HG02852 (cell line): ENCODE data around the gene ADGRL1.
"Not testable (repeated sequence)": the region's sequence is repeated elsewhere in the genome, so short reads cannot be mapped to it uniquely, and the experiment has no call there.

Source experiments
- ATAC-seq: cut with Tn5 transposase; IDR thresholded peaks from one replicate; pipeline ENCODE4 v1.9.1; 2021; ENCODE audit warnings: mild to moderate bottlenecking, moderate library complexity; ENCODE audit not compliant: unreplicated experiment

ADGRL1 gene

GRCh38 chr19:14195216-14195615 is 10.8 kb downstream of the ADGRL1 start:
- not testable (repeated sequence) for ATAC-seq

GRCh38 chr19:14189415-14189814 is 16.6 kb downstream of the ADGRL1 start:
- ATAC-seq, result no peak

GRCh38 chr19:14188086-14188485 is 17.9 kb downstream of the ADGRL1 start:
- not testable (repeated sequence) for ATAC-seq

GRCh38 chr19:14187561-14187960 is 18.4 kb downstream of the ADGRL1 start:
- ATAC-seq, result no peak

GRCh38 chr19:14186684-14187083 is 19.3 kb downstream of the ADGRL1 start:
- ATAC-seq, result not testable (repeated sequence)

DNA sequence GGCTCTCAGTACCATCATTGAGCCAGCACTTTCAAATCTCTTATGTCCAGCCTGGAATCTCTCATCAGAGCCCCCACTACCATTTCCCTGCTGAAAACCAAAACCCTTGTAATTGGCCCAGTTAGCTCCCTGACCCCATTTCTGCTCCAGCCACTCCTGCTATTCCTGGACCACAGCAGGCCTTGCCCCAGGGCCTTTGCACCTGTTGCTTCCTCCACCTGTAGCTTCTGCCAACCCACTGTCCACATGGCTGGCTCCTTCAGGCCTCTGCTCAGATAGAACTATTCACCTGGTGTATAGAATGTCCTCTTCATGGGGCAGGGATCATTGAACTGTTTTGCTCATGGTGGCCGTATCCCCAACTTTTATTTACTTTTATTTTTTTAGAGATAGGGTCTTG is 20.3 kb downstream of the ADGRL1 start:
- not testable (repeated sequence) for ATAC-seq

DNA sequence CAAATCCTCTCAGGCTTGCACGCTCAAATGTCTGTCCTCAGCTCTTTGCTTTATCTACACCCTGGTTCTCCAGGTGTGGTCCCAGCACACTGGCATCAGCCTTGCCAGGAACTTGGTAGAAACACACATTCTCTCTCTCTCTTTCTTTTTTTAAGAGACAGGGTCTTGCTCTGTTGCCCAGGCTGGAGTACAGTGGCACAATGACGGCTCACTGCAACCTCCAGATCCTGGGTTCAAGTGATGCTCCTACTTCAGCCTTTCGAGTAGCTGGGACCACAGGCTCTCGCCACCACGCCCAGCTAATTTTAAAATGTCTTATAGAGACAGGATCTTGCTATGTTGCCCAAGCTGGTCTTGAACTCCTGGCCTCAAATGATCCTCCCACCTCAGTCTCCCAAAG is 20.8 kb downstream of the ADGRL1 start:
- no peak for ATAC-seq

GRCh38 chr19:14183741-14184350 is 22.1 kb downstream of the ADGRL1 start:
- ATAC-seq, result no peak

GRCh38 chr19:14182476-14182875 is 23.5 kb downstream of the ADGRL1 start:
- no peak for ATAC-seq

GRCh38 chr19:14181906-14182305 is 24.1 kb downstream of the ADGRL1 start:
- ATAC-seq, result no peak

DNA sequence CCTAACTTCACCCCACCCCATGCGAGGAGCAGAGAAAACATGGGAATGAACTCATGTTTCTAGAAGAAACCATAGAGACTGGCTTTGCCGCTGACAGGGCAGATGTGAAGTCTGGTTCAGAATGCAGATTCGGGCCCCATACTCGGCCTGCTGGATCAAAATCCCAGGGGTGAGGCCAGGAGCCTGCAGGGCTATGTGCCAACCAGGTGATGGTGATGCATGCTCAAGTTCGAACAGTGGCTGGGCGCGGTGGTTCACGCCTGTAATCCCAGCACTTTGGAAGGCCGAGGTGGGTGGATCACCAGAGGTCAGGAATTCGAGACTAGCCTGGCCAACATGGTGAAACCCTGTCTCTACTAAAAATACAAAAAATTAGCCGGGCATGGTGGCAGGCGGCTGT is 24.8 kb downstream of the ADGRL1 start:
- not testable (repeated sequence) for ATAC-seq

- no peak for ATAC-seq
Measured at GRCh38 chr19:14177496-14178074, 28.4 kb downstream of the ADGRL1 start.

DNA sequence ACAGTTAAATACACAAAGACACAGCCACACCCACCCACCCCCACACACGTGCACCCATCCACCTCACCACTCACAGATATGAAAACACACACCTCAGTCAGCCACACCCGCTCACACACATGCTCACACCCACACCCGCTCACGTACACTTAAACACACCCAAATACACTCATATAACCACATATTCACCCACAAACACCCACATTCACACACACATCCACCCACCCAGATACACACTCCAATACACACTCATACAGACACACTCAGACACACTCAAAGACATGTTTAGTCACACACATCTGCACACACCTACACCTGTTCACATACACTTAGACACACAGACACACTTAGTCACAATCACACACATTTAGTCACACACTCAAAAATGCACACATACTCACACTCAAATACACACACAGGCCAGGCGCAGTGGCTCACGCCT is 30.6 kb downstream of the ADGRL1 start:
- ATAC-seq, result no peak

- no peak for ATAC-seq
Measured at GRCh38 chr19:14174883-14175282, 31.1 kb downstream of the ADGRL1 start.

- no peak for ATAC-seq
Measured at GRCh38 chr19:14168993-14169392, 37.0 kb downstream of the ADGRL1 start.

- no peak for ATAC-seq
Measured at GRCh38 chr19:14168259-14168972, 37.6 kb downstream of the ADGRL1 start.

DNA sequence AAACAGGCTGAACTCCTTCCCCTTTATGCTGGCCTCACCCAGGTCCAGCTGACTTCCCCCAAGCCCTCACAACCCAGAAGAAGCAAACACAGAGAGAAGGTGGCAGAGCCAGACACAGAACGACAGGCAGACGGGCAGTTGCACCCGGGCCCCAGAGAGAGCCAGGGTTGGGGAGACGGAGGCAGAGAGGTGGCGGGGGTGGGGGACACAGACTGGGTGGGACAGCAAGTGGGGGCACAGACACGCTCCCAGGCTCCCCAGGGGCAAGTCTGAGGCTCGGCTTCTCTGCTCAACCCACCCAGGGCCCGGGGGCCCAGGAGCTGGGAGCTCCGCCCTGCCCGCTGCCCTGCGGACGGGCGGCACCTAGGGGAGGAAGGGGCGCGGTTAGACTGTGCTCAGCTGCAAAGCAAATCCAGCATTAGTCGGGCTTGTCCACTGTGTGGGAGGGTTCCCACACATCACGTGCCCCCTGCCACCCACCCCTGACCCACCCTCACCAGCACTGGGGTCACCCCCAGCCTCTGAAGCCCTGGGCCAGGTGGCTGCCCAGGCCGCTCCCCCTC is 38.3 kb downstream of the ADGRL1 start:
- no peak for ATAC-seq

GRCh38 chr19:14166999-14167575 is 38.9 kb downstream of the ADGRL1 start:
- no peak for ATAC-seq

- no peak for ATAC-seq
Measured at GRCh38 chr19:14165990-14166830, 39.8 kb downstream of the ADGRL1 start.

DNA sequence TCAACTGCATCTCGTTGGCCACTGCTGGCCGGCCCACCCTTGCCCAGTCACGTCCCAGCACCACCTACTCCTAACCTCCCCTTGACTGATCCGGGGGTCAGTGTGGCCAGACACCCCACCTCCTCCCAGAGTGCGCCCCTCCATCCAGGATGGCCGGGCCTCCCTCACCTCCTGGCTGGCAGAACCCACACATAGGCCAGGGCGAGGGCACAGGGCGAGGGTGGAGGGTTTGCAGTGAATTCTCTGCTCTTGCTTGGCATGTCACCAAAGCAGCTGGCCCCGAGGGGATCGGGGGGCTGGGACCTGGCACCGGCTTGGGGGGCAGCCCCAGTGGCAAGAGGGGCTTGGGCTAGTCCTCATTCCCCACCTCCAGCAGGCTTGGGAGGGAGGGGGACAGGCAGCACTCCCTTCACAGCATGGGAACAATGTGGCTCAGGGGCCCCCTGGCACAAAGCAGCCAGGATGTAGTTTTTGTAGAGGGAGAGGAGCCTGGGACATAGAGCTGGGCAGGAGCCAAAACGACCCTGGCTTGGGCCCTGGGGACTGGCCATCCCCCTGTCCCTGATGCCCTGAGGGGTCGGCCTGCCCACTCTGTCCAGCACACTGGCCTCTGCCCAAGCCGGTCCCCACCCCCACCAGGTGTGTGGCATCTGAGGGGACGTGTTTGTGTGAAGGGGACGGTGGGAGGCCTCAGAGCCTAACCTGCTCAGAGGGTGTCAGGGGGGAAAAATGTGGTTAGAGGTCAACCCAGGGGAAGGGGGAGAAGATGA is 41.1 kb downstream of the ADGRL1 start:
- ATAC-seq, result no peak
